Mesendoderm (in vitro differentiated cells): ENCODE results near the gene NCOR2.

Experiments used
- DNase-seq: peaks from one replicate; pipeline ENCODE4 v3.0.0; 2013
- H2AK5ac ChIP-seq: 2 replicates; pipeline ENCODE4 v1.6.1; 2013; ENCODE audit warnings: low read length, inconsistent platforms
- H2BK120ac ChIP-seq: 2 replicates; pipeline ENCODE4 v1.6.1; 2013; ENCODE audit warnings: low read depth, mild to moderate bottlenecking, low read length, moderate library complexity, mixed read lengths
- H2BK15ac ChIP-seq: replicated peaks from 2 replicates; pipeline ENCODE4 v1.6.1; 2013; ENCODE audit warnings: low read depth, mild to moderate bottlenecking, moderate library complexity
- H2BK5ac ChIP-seq: 2 replicates; pipeline ENCODE4 v1.6.1; 2013; ENCODE audit warnings: low read length, inconsistent platforms
- H3K18ac ChIP-seq: 2 replicates; pipeline ENCODE4 v1.6.1; 2013; ENCODE audit warnings: mild to moderate bottlenecking, low read length, mixed read lengths
- H3K23ac ChIP-seq: one replicate; pipeline ENCODE4 v1.6.1; 2013; ENCODE audit warnings: low read length
- H3K27ac ChIP-seq: 2 replicates; pipeline ENCODE4 v1.5.1; 2013; ENCODE audit warnings: low read depth, mild to moderate bottlenecking, inconsistent platforms, low read length, moderate library complexity
- H3K27me3 ChIP-seq: 2 replicates; pipeline ENCODE4 v1.6.1; 2013; ENCODE audit warnings: low read length, control low read depth, mild to moderate bottlenecking, inconsistent platforms; ENCODE audit not compliant: insufficient read depth, poor library complexity
- H3K36me3 ChIP-seq: 2 replicates; pipeline ENCODE4 v1.6.1; 2013; ENCODE audit warnings: low read length, inconsistent platforms; ENCODE audit not compliant: control insufficient read depth, insufficient read depth
- H3K4ac ChIP-seq: one replicate; pipeline ENCODE4 v1.6.1; 2013; ENCODE audit warnings: low read depth, mild to moderate bottlenecking, low read length, moderate library complexity
- H3K4me1 ChIP-seq: 2 replicates; pipeline ENCODE4 v1.6.1; 2013; ENCODE audit warnings: low read depth, low read length, inconsistent platforms; ENCODE audit not compliant: control insufficient read depth
- H3K4me2 ChIP-seq: 2 replicates; pipeline ENCODE4 v1.6.1; 2013; ENCODE audit warnings: low read length
- H3K4me3 ChIP-seq: 2 replicates; pipeline ENCODE4 v1.5.1; 2013; ENCODE audit warnings: mild to moderate bottlenecking, low read length
- H3K56ac ChIP-seq: one replicate; pipeline ENCODE4 v1.6.1; 2013; ENCODE audit warnings: low read length
- H3K79me1 ChIP-seq: 2 replicates; pipeline ENCODE4 v1.6.1; 2013; ENCODE audit warnings: low read length, inconsistent platforms
- H3K79me2 ChIP-seq: 2 replicates; pipeline ENCODE4 v1.6.1; 2013; ENCODE audit warnings: mild to moderate bottlenecking, low read length; ENCODE audit not compliant: control insufficient read depth, insufficient read depth
- H3K9ac ChIP-seq: 2 replicates; pipeline ENCODE4 v1.6.1; 2013; ENCODE audit warnings: low read length, inconsistent platforms
- H4K5ac ChIP-seq: one replicate; pipeline ENCODE4 v1.6.1; 2013; ENCODE audit warnings: low read length
- H4K8ac ChIP-seq: one replicate; pipeline ENCODE4 v1.6.1; 2013; ENCODE audit warnings: low read depth, mild to moderate bottlenecking, control low read depth, low read length, moderate library complexity
- WGBS: extraction: QIAGEN DNeasy Blood & Tissue Kit; methylation state at CpG from one replicate; pipeline ENCODE4 v1.1.7; 2013; ENCODE audit warnings: low lambda C conversion rate, missing lambda C conversion rate; ENCODE audit not compliant: insufficient coverage; ENCODE audit errors: extremely low coverage; 5-methylcytosine and 5-hydroxymethylcytosine counted together

Gene NCOR2

GRCh38 chr12:124594851-124595250 is 27.4 kb upstream of the NCOR2 start:
- WGBS, result no CpG with 5 or more reads among the region's 6 CpGs
- H3K4me1 ChIP-seq, result no peaks in the 10 kb centered on the region
- no peaks in the 10 kb centered on the region for H3K27me3 ChIP-seq
- no peaks in the 10 kb centered on the region for H3K79me1 ChIP-seq
- H3K9ac ChIP-seq, result no peak overlapping the region
- H3K36me3 ChIP-seq, result no peaks in the 10 kb centered on the region
- no peak overlapping the region for H3K18ac ChIP-seq
- H2AK5ac ChIP-seq, result no peak overlapping the region
- no peak for DNase-seq
- no peaks in the 10 kb centered on the region for H3K79me2 ChIP-seq
- no peak overlapping the region for H2BK5ac ChIP-seq
- H3K4me2 ChIP-seq, result no peak overlapping the region
- no peak overlapping the region for H3K4ac ChIP-seq
- H2BK120ac ChIP-seq, result no peak overlapping the region
- no peak overlapping the region for H2BK15ac ChIP-seq
- no peak overlapping the region for H3K56ac ChIP-seq
- no peak overlapping the region for H3K27ac ChIP-seq
- no peak overlapping the region for H4K8ac ChIP-seq
- H3K23ac ChIP-seq, result no peak overlapping the region
- no peak overlapping the region for H4K5ac ChIP-seq
- no peak overlapping the region for H3K4me3 ChIP-seq

- H3K18ac ChIP-seq, result no peak overlapping the region
- no peak overlapping the region for H3K9ac ChIP-seq
- H3K79me1 ChIP-seq, result no peaks in the 10 kb centered on the region
- H3K79me2 ChIP-seq, result no peaks in the 10 kb centered on the region
- H3K4me3 ChIP-seq, result no peak overlapping the region
- H2AK5ac ChIP-seq, result no peak overlapping the region
- no peak for DNase-seq
- no peak overlapping the region for H2BK120ac ChIP-seq
- no peak overlapping the region for H4K5ac ChIP-seq
- H4K8ac ChIP-seq, result no peak overlapping the region
- no peaks in the 10 kb centered on the region for H3K36me3 ChIP-seq
- no peak overlapping the region for H2BK15ac ChIP-seq
- no peak overlapping the region for H2BK5ac ChIP-seq
- H3K27me3 ChIP-seq, result no peaks in the 10 kb centered on the region
- no peak overlapping the region for H3K56ac ChIP-seq
- no peaks in the 10 kb centered on the region for H3K4me1 ChIP-seq
- no peak overlapping the region for H3K27ac ChIP-seq
- no CpG with 5 or more reads among the region's 5 CpGs for WGBS
- no peak overlapping the region for H3K23ac ChIP-seq
- no peak overlapping the region for H3K4ac ChIP-seq
- H3K4me2 ChIP-seq, result no peak overlapping the region
Measured at GRCh38 chr12:124593851-124594401, 26.5 kb upstream of the NCOR2 start.

- Histone ChIP-seq H3K23ac (no peak overlapping the region), H2BK120ac (no peak overlapping the region), H3K79me1 (no peaks in the 10 kb centered on the region), H3K4me2 (no peak overlapping the region), H2BK5ac (no peak overlapping the region), H3K79me2 (no peaks in the 10 kb centered on the region), H3K36me3 (no peaks in the 10 kb centered on the region), H4K8ac (no peak overlapping the region), H3K27me3 (no peaks in the 10 kb centered on the region), H2AK5ac (no peak overlapping the region), H3K18ac (no peak overlapping the region), H3K9ac (no peak overlapping the region), H3K27ac (no peak overlapping the region), H3K4me1 (no peaks in the 10 kb centered on the region), H3K4ac (no peak overlapping the region), H2BK15ac (no peak overlapping the region), H3K4me3 (no peak overlapping the region), H3K56ac (no peak overlapping the region), H4K5ac (no peak overlapping the region)
- DNase-seq, result no peak
- WGBS, result no CpG with 5 or more reads among the region's 14 CpGs
Measured at GRCh38 chr12:124593176-124593575, 25.8 kb upstream of the NCOR2 start.

- no peak overlapping the region for H3K18ac ChIP-seq
- no peak overlapping the region for H2BK15ac ChIP-seq
- no peak overlapping the region for H2BK120ac ChIP-seq
- H3K23ac ChIP-seq, result no peak overlapping the region
- H3K79me2 ChIP-seq, result no peaks in the 10 kb centered on the region
- no peak overlapping the region for H3K9ac ChIP-seq
- H4K8ac ChIP-seq, result no peak overlapping the region
- H3K27ac ChIP-seq, result no peak overlapping the region
- DNase-seq, result no peak
- H2BK5ac ChIP-seq, result no peak overlapping the region
- no peak overlapping the region for H3K56ac ChIP-seq
- H4K5ac ChIP-seq, result no peak overlapping the region
- no peaks in the 10 kb centered on the region for H3K36me3 ChIP-seq
- no peak overlapping the region for H3K4me3 ChIP-seq
- H2AK5ac ChIP-seq, result no peak overlapping the region
- no peaks in the 10 kb centered on the region for H3K4me1 ChIP-seq
- H3K4me2 ChIP-seq, result no peak overlapping the region
- no peaks in the 10 kb centered on the region for H3K79me1 ChIP-seq
- WGBS, result no CpG with 5 or more reads among the region's 21 CpGs
- no peak overlapping the region for H3K4ac ChIP-seq
- no peaks in the 10 kb centered on the region for H3K27me3 ChIP-seq
Measured at GRCh38 chr12:124592481-124593160, 25.2 kb upstream of the NCOR2 start.

GRCh38 chr12:124592050-124592449 is 24.6 kb upstream of the NCOR2 start:
- WGBS, result no CpG with 5 or more reads among the region's 6 CpGs
- no peak overlapping the region for H3K23ac ChIP-seq
- H2BK120ac ChIP-seq, result no peak overlapping the region
- no peak overlapping the region for H3K9ac ChIP-seq
- H3K4ac ChIP-seq, result no peak overlapping the region
- no peaks in the 10 kb centered on the region for H3K79me2 ChIP-seq
- no peak overlapping the region for H4K8ac ChIP-seq
- no peak overlapping the region for H3K4me3 ChIP-seq
- H3K4me2 ChIP-seq, result no peak overlapping the region
- H4K5ac ChIP-seq, result no peak overlapping the region
- H3K27ac ChIP-seq, result no peak overlapping the region
- no peak overlapping the region for H2BK15ac ChIP-seq
- H3K18ac ChIP-seq, result no peak overlapping the region
- H2AK5ac ChIP-seq, result no peak overlapping the region
- H2BK5ac ChIP-seq, result no peak overlapping the region
- H3K27me3 ChIP-seq, result no peaks in the 10 kb centered on the region
- DNase-seq, result no peak
- H3K36me3 ChIP-seq, result no peaks in the 10 kb centered on the region
- no peaks in the 10 kb centered on the region for H3K79me1 ChIP-seq
- H3K4me1 ChIP-seq, result no peaks in the 10 kb centered on the region
- no peak overlapping the region for H3K56ac ChIP-seq

GRCh38 chr12:124590447-124590846 is 23.0 kb upstream of the NCOR2 start:
- Histone ChIP-seq H3K9ac (no peak overlapping the region), H2AK5ac (no peak overlapping the region), H2BK15ac (no peak overlapping the region), H3K4me3 (no peak overlapping the region), H4K5ac (no peak overlapping the region), H3K4me1 (no peaks in the 10 kb centered on the region), H3K4me2 (no peak overlapping the region), H3K4ac (no peak overlapping the region), H3K27ac (no peak overlapping the region), H3K36me3 (no peaks in the 10 kb centered on the region), H3K79me1 (no peaks in the 10 kb centered on the region), H3K23ac (no peak overlapping the region), H3K27me3 (no peaks in the 10 kb centered on the region), H2BK5ac (no peak overlapping the region), H3K79me2 (no peaks in the 10 kb centered on the region), H3K56ac (no peak overlapping the region), H3K18ac (no peak overlapping the region), H4K8ac (no peak overlapping the region), H2BK120ac (no peak overlapping the region)
- no CpG with 5 or more reads among the region's 6 CpGs for WGBS
- no peak for DNase-seq
